ENCODE measurements around the gene ZNF32. TPM values are rescaled to one million over a fixed set of nuclear protein-coding genes. Genes with fewer than 3 reads are reported as not detected.
A peak's percentile ranks its signal among the peaks of the same experiment; 100 is the strongest.

The ZNF32 gene
- total and polyA plus RNA-seq, 4 donors: 22.0 to 68.6 (median 47.5) TPM

DNA sequence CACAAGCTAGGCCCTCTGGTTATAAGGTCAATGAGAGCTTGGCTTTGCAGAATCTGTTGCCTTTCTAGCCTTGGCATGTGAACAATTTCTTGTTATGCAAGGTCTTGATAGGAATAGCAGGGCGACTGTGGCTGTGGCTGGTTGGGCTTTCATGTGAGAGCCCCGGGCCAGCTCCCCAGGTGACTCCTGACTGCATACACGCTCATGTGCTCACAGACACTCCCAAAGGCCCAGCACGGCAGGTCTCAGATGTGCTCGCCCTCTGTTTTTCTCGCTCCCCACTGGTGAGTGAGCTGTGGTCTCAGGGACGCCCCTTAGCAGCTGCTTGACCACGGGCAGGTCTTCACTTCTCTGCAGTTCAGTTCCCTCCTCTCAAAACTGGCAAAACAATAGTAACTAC is 37.1 kb upstream of the ZNF32 start:
- no peak overlapping the region for H3K27ac ChIP-seq (ENCODE audit: low read depth in 1 of 2, low read length in 2 of 2)
- intact Hi-C loops (cut with DNase I): loop anchor here in 1 of 2 donors (5.0 kb wide), 1 partner anchor 702 kb away; the partner anchor contains the start of gene CXCL12
- no peaks in the 10 kb centered on the region for H3K27me3 ChIP-seq (ENCODE audit: control insufficient read depth in 1 of 2, insufficient read depth in 2 of 2, low read length in 1 of 2)
- H3K9me3 ChIP-seq (ENCODE audit: control insufficient read depth, low read length): no peaks in the 10 kb centered on the region
- no peak overlapping the region for H3K4me3 ChIP-seq (ENCODE audit: low read length in 2 of 2)
- WGBS, 2 donors: 71 to 74% methylated on average over 8 of the region's 8 CpGs
- no peaks in the 10 kb centered on the region for H3K36me3 ChIP-seq (ENCODE audit: control insufficient read depth in 1 of 2, insufficient read depth in 2 of 2, low read length in 1 of 2)
- DNase-seq: peak in 1 of 2 donors; percentile 66
- no peak for ATAC-seq (ENCODE audit: low FRiP score)
- H3K4me1 ChIP-seq (ENCODE audit: control insufficient read depth in 1 of 2, insufficient read depth in 2 of 2, low read length in 2 of 2): no peaks in the 10 kb centered on the region

DNA sequence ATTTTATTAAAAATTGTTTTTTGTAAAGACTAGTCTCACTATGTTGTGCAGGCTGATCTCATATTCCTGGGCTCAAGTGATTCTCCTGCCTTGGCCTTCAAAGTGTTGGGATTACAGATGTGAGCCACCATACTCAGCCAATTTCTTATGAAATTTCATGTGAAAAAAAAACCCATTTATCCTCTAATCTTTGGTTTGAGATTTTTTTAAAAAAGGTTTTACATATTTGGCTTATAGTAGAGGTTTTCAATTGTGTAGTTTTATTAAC is 35.5 kb upstream of the ZNF32 start:
- Histone ChIP-seq H3K9me3 (ENCODE audit: control insufficient read depth, low read length) (no peaks in the 10 kb centered on the region), H3K27me3 (ENCODE audit: control insufficient read depth in 1 of 2, insufficient read depth in 2 of 2, low read length in 1 of 2) (no peaks in the 10 kb centered on the region), H3K4me1 (ENCODE audit: control insufficient read depth in 1 of 2, insufficient read depth in 2 of 2, low read length in 2 of 2) (no peaks in the 10 kb centered on the region), H3K4me3 (ENCODE audit: low read length in 2 of 2) (no peak overlapping the region), H3K36me3 (ENCODE audit: control insufficient read depth in 1 of 2, insufficient read depth in 2 of 2, low read length in 1 of 2) (no peaks in the 10 kb centered on the region), H3K27ac (ENCODE audit: low read depth in 1 of 2, low read length in 2 of 2) (no peak overlapping the region)
- ATAC-seq (ENCODE audit: low FRiP score): peak; percentile 34
- intact Hi-C loops (cut with DNase I): no loop called here
- DNase-seq: no peak

DNA sequence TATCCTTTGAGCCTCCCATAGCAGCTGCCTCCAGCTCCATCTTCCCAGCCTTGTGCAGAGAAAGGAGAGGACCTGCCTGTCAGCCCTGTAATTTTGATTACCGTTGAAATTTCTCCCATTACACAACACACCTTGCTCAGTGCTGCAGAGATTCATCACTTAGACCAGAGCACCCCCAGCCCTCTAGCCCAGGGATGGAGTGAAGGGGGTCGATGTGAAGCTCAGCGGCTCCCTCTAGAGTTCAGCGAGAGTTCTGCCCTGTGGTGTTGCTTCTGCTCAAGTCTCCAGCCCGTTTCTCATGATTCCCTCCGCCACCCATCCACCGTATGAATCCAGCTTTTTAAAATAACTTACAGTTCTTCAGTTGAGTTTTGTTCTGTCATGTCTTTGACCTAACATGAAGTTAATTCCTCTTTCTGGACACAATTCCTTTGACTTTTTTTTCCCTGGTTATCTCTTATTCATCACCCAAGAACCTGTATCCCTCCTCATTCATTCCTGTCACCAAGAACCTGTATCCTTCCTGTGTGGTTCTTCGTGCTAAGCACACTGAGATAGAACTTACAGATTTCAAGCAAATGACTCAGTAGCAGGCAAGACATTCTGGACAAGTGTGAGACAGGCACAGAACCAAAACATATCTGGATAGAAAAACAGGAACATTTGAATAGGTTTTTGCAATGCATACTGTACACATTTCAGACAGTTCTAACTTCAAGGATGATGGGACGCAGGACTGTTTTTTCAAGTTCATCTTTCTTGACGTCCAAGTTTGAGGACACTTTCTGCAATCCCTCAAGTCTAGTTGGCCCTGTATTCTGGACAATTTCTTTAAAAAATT is 35.0 kb upstream of the ZNF32 start:
- no peaks in the 10 kb centered on the region for H3K27me3 ChIP-seq (ENCODE audit: control insufficient read depth in 1 of 2, insufficient read depth in 2 of 2, low read length in 1 of 2)
- no peaks in the 10 kb centered on the region for H3K4me1 ChIP-seq (ENCODE audit: control insufficient read depth in 1 of 2, insufficient read depth in 2 of 2, low read length in 2 of 2)
- peak; percentile 40 for ATAC-seq (ENCODE audit: low FRiP score)
- H3K4me3 ChIP-seq (ENCODE audit: low read length in 2 of 2): no peak overlapping the region
- intact Hi-C loops (cut with DNase I): no loop called here
- no peaks in the 10 kb centered on the region for H3K9me3 ChIP-seq (ENCODE audit: control insufficient read depth, low read length)
- no peaks in the 10 kb centered on the region for H3K36me3 ChIP-seq (ENCODE audit: control insufficient read depth in 1 of 2, insufficient read depth in 2 of 2, low read length in 1 of 2)
- H3K27ac ChIP-seq (ENCODE audit: low read depth in 1 of 2, low read length in 2 of 2): no peak overlapping the region
- 60 to 61% methylated on average over 10 of the region's 10 CpGs for WGBS, 2 donors
- no peak for DNase-seq

DNA sequence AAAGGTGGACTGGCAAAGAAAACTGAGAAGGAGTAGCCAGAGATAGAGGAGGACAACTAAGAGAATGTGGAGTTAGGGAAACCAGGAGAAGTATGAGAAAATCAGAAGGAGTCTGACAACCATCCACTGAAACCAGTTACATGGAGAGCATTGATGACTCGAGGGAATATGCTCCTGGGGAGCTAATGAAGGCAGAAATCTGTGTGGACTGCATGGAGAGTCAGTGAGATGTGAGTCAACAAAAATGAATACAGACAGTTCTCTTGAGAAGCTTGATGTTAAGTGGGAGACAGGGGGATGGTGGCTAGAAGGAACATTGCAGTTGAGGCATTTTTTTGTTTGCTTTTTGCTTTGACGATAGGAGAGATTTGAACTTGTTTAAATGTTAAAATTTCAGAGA is 34.3 kb upstream of the ZNF32 start:
- WGBS, 2 donors: 90 to 94% methylated on average over 2 of the region's 2 CpGs
- intact Hi-C loops (cut with DNase I): no loop called here

DNA sequence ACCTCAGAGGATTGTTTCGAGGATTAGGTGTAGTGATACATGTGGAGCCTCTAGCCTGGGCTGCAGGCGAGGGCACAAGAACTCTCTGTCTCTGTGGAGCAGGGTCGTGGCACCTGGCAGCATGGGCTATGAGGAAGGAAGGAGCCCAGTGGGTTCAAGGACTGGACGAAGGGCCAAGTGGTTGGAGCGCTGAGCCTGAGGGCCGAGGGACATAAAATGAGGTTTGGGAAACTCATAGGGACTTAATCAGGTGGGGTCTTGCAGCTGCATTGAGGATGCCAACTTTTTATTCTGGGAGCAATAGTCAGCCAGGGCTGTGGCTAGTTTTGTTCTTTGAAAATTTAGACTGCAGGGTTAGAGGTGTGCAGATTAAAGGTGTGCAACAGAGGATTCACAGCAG is 33.0 kb upstream of the ZNF32 start:
- Histone ChIP-seq H3K36me3 (ENCODE audit: control insufficient read depth in 1 of 2, insufficient read depth in 2 of 2, low read length in 1 of 2) (no peaks in the 10 kb centered on the region), H3K4me3 (ENCODE audit: low read length in 2 of 2) (no peak overlapping the region), H3K27ac (ENCODE audit: low read depth in 1 of 2, low read length in 2 of 2) (no peak overlapping the region), H3K9me3 (ENCODE audit: control insufficient read depth, low read length) (no peaks in the 10 kb centered on the region), H3K4me1 (ENCODE audit: control insufficient read depth in 1 of 2, insufficient read depth in 2 of 2, low read length in 2 of 2) (no peaks in the 10 kb centered on the region), H3K27me3 (ENCODE audit: control insufficient read depth in 1 of 2, insufficient read depth in 2 of 2, low read length in 1 of 2) (no peaks in the 10 kb centered on the region)
- DNase-seq (peak in 1 of 2 donors; percentile 62), ATAC-seq (ENCODE audit: low FRiP score) (no peak)
- intact Hi-C loops (cut with DNase I): no loop called here
- 98 to 99% methylated on average over 6 of the region's 6 CpGs for WGBS, 2 donors

More for the DNA sequence above, 34.3 kb upstream of the ZNF32 start:
- no peak for DNase-seq
- Histone ChIP-seq H3K27me3 (ENCODE audit: control insufficient read depth in 1 of 2, insufficient read depth in 2 of 2, low read length in 1 of 2) (no peaks in the 10 kb centered on the region), H3K4me3 (ENCODE audit: low read length in 2 of 2) (no peak overlapping the region), H3K36me3 (ENCODE audit: control insufficient read depth in 1 of 2, insufficient read depth in 2 of 2, low read length in 1 of 2) (no peaks in the 10 kb centered on the region), H3K27ac (ENCODE audit: low read depth in 1 of 2, low read length in 2 of 2) (no peak overlapping the region), H3K4me1 (ENCODE audit: control insufficient read depth in 1 of 2, insufficient read depth in 2 of 2, low read length in 2 of 2) (no peaks in the 10 kb centered on the region), H3K9me3 (ENCODE audit: control insufficient read depth, low read length) (no peaks in the 10 kb centered on the region)
- no peak for ATAC-seq (ENCODE audit: low FRiP score)

DNA sequence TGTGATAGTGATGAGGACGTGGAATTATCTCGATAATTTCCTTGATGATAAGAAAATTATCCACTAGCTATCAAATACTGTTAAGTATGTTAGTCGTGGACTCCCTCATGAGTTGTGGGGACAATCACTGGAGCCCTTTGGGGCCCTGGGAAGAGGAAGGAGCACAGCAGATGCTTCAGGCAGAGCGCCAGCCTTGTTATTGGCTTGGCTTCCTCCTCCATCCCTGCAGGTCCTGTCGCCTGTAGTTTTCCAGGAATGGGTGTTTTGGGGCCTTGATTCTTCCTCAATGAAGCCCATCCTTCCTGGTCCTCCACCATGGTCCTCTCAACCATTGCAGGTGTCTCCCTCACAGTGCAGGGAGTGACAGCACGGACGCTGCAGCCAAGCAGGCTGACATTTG is 32.5 kb upstream of the ZNF32 start:
- no peaks in the 10 kb centered on the region for H3K36me3 ChIP-seq (ENCODE audit: control insufficient read depth in 1 of 2, insufficient read depth in 2 of 2, low read length in 1 of 2)
- intact Hi-C loops (cut with DNase I): no loop called here
- 88 to 89% methylated on average over 7 of the region's 7 CpGs for WGBS, 2 donors
- H3K27me3 ChIP-seq (ENCODE audit: control insufficient read depth in 1 of 2, insufficient read depth in 2 of 2, low read length in 1 of 2): no peaks in the 10 kb centered on the region
- H3K27ac ChIP-seq (ENCODE audit: low read depth in 1 of 2, low read length in 2 of 2): no peak overlapping the region
- H3K4me3 ChIP-seq (ENCODE audit: low read length in 2 of 2): no peak overlapping the region
- no peaks in the 10 kb centered on the region for H3K4me1 ChIP-seq (ENCODE audit: control insufficient read depth in 1 of 2, insufficient read depth in 2 of 2, low read length in 2 of 2)
- H3K9me3 ChIP-seq (ENCODE audit: control insufficient read depth, low read length): no peaks in the 10 kb centered on the region
- no peak for DNase-seq
- ATAC-seq (ENCODE audit: low FRiP score): no peak

DNA sequence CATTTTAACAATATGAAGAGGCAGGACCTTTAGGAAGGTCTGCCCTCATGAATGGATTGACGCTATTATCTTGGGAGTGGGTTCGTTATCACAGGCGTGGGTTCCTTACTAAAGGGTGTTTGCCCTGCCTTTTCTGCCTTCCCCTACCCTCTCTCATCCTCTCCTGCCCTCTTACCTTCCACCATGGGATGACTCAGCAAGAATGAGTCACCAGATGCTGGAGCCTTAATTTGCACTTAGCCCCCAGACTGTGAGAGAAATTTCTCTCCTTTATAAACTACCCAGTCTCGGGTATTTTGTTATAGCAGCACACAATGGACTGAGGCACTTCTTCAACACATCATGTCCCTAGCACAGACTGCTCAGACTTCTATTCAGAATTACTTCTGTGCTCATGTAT is 31.4 kb upstream of the ZNF32 start:
- DNase-seq (no peak), ATAC-seq (ENCODE audit: low FRiP score) (no peak)
- H3K36me3 ChIP-seq (ENCODE audit: control insufficient read depth in 1 of 2, insufficient read depth in 2 of 2, low read length in 1 of 2): no peaks in the 10 kb centered on the region
- no peak overlapping the region for H3K4me3 ChIP-seq (ENCODE audit: low read length in 2 of 2)
- WGBS, 2 donors: 80 to 83% methylated on average over 4 of the region's 4 CpGs
- H3K27ac ChIP-seq (ENCODE audit: low read depth in 1 of 2, low read length in 2 of 2): no peak overlapping the region
- H3K9me3 ChIP-seq (ENCODE audit: control insufficient read depth, low read length): no peaks in the 10 kb centered on the region
- no peaks in the 10 kb centered on the region for H3K4me1 ChIP-seq (ENCODE audit: control insufficient read depth in 1 of 2, insufficient read depth in 2 of 2, low read length in 2 of 2)
- intact Hi-C loops (cut with DNase I): no loop called here
- H3K27me3 ChIP-seq (ENCODE audit: control insufficient read depth in 1 of 2, insufficient read depth in 2 of 2, low read length in 1 of 2): no peaks in the 10 kb centered on the region

DNA sequence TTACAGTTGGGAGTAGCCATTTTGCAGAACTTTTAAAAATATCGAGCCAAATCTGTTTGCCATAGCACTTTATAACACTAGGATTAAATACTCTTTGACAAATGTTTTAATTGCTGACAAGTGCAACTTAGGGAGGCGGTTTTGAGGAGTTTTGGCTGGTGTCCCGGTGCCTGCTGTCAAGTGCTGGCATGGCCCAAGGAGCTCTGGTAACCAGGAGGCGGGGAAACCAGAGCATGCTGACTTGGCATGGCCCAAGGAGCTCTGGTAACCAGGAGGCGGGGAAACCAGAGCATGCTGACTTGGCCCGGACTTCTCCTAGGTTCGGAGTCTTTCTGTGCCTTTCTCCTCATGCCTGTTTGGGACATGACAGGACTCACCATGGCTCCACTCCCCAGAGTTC is 30.8 kb upstream of the ZNF32 start:
- intact Hi-C loops (cut with DNase I): loop anchor here in 1 of 2 donors (5.0 kb wide), 1 partner anchor 368 kb away; no protein-coding TSS in a partner anchor
- H3K4me3 ChIP-seq (ENCODE audit: low read length in 2 of 2): no peak overlapping the region
- ATAC-seq (ENCODE audit: low FRiP score) (peak; percentile 63), DNase-seq (peak; percentile 86 to 90)
- no peaks in the 10 kb centered on the region for H3K27me3 ChIP-seq (ENCODE audit: control insufficient read depth in 1 of 2, insufficient read depth in 2 of 2, low read length in 1 of 2)
- no peaks in the 10 kb centered on the region for H3K9me3 ChIP-seq (ENCODE audit: control insufficient read depth, low read length)
- 5 to 6% methylated on average over 7 of the region's 7 CpGs for WGBS, 2 donors
- H3K27ac ChIP-seq (ENCODE audit: low read depth in 1 of 2, low read length in 2 of 2): no peak overlapping the region
- no peaks in the 10 kb centered on the region for H3K4me1 ChIP-seq (ENCODE audit: control insufficient read depth in 1 of 2, insufficient read depth in 2 of 2, low read length in 2 of 2)
- H3K36me3 ChIP-seq (ENCODE audit: control insufficient read depth in 1 of 2, insufficient read depth in 2 of 2, low read length in 1 of 2): no peaks in the 10 kb centered on the region

DNA sequence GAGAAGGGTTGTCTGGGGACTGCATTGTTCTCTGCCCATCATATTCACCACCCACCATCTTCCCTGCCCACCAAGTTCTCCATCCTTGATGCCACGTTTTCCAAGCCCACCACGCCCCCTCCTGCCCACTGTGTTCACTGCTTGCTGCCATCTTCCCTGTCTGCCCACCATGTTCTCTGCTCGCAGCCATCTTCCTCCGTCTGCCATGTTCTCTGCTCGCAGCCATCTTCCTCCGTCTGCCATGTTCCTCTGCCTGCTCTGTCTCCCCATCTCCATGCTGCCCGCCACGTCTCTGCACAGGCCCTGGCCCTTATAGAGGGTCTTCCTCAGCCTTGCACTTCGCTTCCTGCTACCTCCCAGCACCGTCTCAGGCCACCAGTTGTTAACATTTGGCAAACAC is 30.0 kb upstream of the ZNF32 start:
- Histone ChIP-seq H3K27me3 (ENCODE audit: control insufficient read depth in 1 of 2, insufficient read depth in 2 of 2, low read length in 1 of 2) (no peaks in the 10 kb centered on the region), H3K36me3 (ENCODE audit: control insufficient read depth in 1 of 2, insufficient read depth in 2 of 2, low read length in 1 of 2) (no peaks in the 10 kb centered on the region), H3K27ac (ENCODE audit: low read depth in 1 of 2, low read length in 2 of 2) (no peak overlapping the region), H3K9me3 (ENCODE audit: control insufficient read depth, low read length) (no peaks in the 10 kb centered on the region), H3K4me3 (ENCODE audit: low read length in 2 of 2) (no peak overlapping the region), H3K4me1 (ENCODE audit: control insufficient read depth in 1 of 2, insufficient read depth in 2 of 2, low read length in 2 of 2) (no peaks in the 10 kb centered on the region)
- intact Hi-C loops (cut with DNase I): loop anchor here in 1 of 2 donors (5.0 kb wide), 1 partner anchor 369 kb away; no protein-coding TSS in a partner anchor
- 93 to 95% methylated on average over 10 of the region's 10 CpGs for WGBS, 2 donors
- DNase-seq (no peak), ATAC-seq (ENCODE audit: low FRiP score) (no peak)
